ENCODE data around the gene RGS6. TPM values are rescaled to one million over a fixed set of nuclear protein-coding genes. Genes with fewer than 3 reads are reported as not detected.

Gene RGS6
- total RNA-seq, 1 donor from 2014 or later, result 5.1 TPM

DNA sequence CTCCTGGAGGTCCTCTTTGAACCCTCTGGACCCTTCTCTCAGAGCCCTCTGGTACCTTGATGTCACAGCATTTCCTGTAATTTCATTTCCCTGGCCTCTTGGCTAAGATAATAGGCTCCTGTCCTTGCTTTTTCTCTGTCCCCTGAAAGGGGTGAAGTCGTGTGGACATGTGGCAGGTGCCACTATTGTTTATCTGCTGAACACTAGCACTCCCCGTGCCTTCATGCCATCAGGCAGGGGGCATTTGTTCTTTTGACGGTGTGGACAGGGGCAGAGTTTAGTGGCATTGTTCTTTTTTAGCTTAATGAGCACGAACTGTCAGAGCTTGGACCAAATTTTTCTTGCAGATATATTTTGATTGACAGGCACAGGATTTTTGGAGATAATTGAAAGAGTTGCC, 166.0 kb downstream of the RGS6 start:
- peaks cover 13% of the 10 kb centered on the region for H3K4me1 Mint-ChIP-seq (ENCODE audit: low read depth)
- peaks cover 2% of the 10 kb centered on the region for H3K27me3 Mint-ChIP-seq
- TF ChIP-seq, protein P1, sequence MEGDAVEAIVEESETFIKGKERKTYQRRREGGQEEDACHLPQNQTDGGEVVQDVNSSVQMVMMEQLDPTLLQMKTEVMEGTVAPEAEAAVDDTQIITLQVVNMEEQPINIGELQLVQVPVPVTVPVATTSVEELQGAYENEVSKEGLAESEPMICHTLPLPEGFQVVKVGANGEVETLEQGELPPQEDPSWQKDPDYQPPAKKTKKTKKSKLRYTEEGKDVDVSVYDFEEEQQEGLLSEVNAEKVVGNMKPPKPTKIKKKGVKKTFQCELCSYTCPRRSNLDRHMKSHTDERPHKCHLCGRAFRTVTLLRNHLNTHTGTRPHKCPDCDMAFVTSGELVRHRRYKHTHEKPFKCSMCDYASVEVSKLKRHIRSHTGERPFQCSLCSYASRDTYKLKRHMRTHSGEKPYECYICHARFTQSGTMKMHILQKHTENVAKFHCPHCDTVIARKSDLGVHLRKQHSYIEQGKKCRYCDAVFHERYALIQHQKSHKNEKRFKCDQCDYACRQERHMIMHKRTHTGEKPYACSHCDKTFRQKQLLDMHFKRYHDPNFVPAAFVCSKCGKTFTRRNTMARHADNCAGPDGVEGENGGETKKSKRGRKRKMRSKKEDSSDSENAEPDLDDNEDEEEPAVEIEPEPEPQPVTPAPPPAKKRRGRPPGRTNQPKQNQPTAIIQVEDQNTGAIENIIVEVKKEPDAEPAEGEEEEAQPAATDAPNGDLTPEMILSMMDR (IDR thresholded peaks at IDR 0.05; ENCODE audit: unreplicated experiment), result no peak
- no peaks in the 10 kb centered on the region for H3K36me3 Mint-ChIP-seq (ENCODE audit: insufficient read depth)
- H3K27ac Mint-ChIP-seq, result no peak overlapping the region
- H3K9me3 Mint-ChIP-seq (ENCODE audit: low read depth), result no peaks in the 10 kb centered on the region
- DNase-seq (ENCODE audit: low spot score, unreplicated experiment), result no peak
- H3K4me3 Mint-ChIP-seq (ENCODE audit: low read depth), result no peak overlapping the region

DNA sequence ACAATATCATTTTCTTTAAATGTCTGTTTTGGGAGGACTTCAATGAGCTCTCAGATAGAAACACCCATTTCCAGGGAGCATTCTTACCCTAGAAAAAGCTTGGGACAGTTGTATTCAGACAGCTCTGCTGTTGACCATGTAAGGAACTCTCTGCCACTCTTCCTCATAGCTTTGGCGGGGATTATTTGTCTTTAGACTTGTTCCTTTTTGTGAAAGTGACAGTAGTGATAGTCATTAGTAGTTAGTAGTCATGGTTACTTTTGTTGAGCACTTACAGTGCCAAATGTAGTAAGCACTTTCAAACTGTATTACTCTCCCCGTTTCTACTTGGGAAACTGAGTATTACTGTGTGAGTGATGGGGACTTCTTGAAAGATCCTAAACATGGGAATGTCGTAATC, 167.3 kb downstream of the RGS6 start:
- DNase-seq (ENCODE audit: low spot score, unreplicated experiment), result no peak
- no peaks in the 10 kb centered on the region for H3K36me3 Mint-ChIP-seq (ENCODE audit: insufficient read depth)
- TF ChIP-seq, protein P1 (IDR thresholded peaks at IDR 0.05; ENCODE audit: unreplicated experiment), result no peak
- no peak overlapping the region for H3K4me3 Mint-ChIP-seq (ENCODE audit: low read depth)
- no peak overlapping the region for H3K27ac Mint-ChIP-seq
- H3K4me1 Mint-ChIP-seq (ENCODE audit: low read depth), result peaks cover 10% of the 10 kb centered on the region
- H3K9me3 Mint-ChIP-seq (ENCODE audit: low read depth), result no peaks in the 10 kb centered on the region
- H3K27me3 Mint-ChIP-seq, result peaks cover 2% of the 10 kb centered on the region

DNA sequence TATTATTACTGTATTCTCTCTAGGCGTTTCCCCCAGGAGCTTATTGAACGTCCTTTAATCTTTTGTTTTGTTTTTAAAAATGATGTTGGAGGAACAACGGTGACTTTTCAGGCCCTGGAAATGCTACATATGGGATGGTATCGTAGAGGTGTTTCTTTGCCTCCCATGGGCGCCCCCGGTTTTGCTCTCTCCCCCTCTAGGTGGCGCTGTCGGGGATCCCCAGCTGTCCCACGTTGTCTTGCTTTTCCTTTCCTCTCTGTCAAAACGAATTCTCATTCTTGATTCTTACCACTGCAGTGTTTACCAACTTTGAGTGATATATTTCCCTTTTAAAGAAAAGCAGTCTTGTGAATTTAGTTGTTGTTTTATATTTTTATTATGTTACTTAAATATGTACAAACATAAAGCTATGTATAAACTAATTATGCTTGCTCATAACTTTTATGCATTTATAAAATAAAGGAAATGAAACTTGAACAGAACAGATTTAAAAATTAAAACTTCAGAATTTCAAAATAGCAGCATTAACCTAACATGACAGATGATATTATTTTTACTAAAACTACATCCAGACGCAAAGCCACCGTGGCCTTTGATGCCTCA, 171.9 kb downstream of the RGS6 start:
- TF ChIP-seq, protein P1 (IDR thresholded peaks at IDR 0.05; ENCODE audit: unreplicated experiment), result peak; percentile 64
- Mint-ChIP-seq H3K4me1 (ENCODE audit: low read depth) (peaks cover 10% of the 10 kb centered on the region), H3K27me3 (peaks cover 15% of the 10 kb centered on the region), H3K36me3 (ENCODE audit: insufficient read depth) (no peaks in the 10 kb centered on the region), H3K9me3 (ENCODE audit: low read depth) (no peaks in the 10 kb centered on the region), H3K27ac (no peak overlapping the region), H3K4me3 (ENCODE audit: low read depth) (no peak overlapping the region)
- DNase-seq (ENCODE audit: low spot score, unreplicated experiment), result no peak

DNA sequence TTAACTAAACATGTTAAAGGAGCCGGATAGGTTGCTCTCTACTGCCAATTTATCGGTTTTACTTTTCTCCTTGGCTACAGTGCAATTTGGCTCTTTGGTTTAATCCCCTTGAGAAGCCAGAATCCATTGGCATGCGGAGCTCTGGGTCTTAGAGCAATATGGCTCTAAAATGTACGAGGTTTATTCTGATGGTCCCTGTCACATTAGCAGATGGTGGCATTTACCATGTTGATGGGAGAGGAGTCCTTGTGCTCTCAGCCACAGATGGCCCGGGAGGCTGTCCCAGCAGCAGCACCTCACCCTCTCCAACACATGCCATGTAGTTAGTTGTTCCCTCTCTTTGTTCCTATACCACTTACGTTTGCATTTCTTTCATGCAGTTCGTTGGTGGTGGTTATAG, 179.7 kb downstream of the RGS6 start:
- H3K27ac Mint-ChIP-seq, result no peak overlapping the region
- peaks cover 14% of the 10 kb centered on the region for H3K4me1 Mint-ChIP-seq (ENCODE audit: low read depth)

DNA sequence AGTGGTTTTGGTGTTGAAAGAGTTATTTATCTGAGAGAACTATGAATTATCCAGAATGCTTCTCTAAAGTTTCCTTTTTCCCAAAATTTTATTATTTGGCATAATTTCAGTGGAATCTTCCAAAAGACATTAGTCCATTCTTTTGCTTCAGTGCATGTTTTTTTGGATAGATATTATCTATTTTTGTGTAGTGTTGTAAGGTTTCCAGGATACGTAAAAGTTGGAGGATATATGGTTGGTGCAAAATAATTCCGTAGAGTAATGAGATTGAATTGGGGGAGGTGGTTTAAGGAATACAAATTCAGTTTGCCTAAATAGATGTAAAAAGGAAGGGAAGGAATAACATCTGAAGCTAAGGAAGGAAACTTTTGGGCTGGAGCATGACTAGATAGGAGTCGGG, 186.6 kb downstream of the RGS6 start:
- Mint-ChIP-seq H3K9me3 (ENCODE audit: low read depth) (no peaks in the 10 kb centered on the region), H3K27ac (no peak overlapping the region), H3K36me3 (ENCODE audit: insufficient read depth) (no peaks in the 10 kb centered on the region), H3K4me1 (ENCODE audit: low read depth) (peaks cover 11% of the 10 kb centered on the region), H3K27me3 (peaks cover 64% of the 10 kb centered on the region), H3K4me3 (ENCODE audit: low read depth) (no peak overlapping the region)
- DNase-seq (ENCODE audit: low spot score, unreplicated experiment), result no peak
- TF ChIP-seq, protein P1 (IDR thresholded peaks at IDR 0.05; ENCODE audit: unreplicated experiment), result no peak

More for the DNA sequence above, 179.7 kb downstream of the RGS6 start:
- no peak for DNase-seq (ENCODE audit: low spot score, unreplicated experiment)
- Mint-ChIP-seq H3K4me3 (ENCODE audit: low read depth) (no peak overlapping the region), H3K27me3 (peaks cover 57% of the 10 kb centered on the region), H3K36me3 (ENCODE audit: insufficient read depth) (no peaks in the 10 kb centered on the region), H3K9me3 (ENCODE audit: low read depth) (no peaks in the 10 kb centered on the region)
- TF ChIP-seq, protein P1 (IDR thresholded peaks at IDR 0.05; ENCODE audit: unreplicated experiment), result no peak

Measured in progenitor cell of endocrine pancreas (in vitro differentiated cells).